HepG2 (cell line): ENCODE data around the gene CARMIL3. TPM values are rescaled to one million over a fixed set of nuclear protein-coding genes. Genes with fewer than 3 reads are reported as not detected.

Experiments used
- ARID4A ChIP-seq: sonication (generic); formaldehyde crosslinking; IDR thresholded peaks from 2 replicates; pipeline ENCODE4 v1.5.0; 2020; ENCODE audit warnings: mild to moderate bottlenecking, missing genetic modification reagents, borderline replicate concordance
- CAMTA2 ChIP-seq: sonication (generic); formaldehyde crosslinking; IDR thresholded peaks from 2 replicates; pipeline ENCODE4 v1.4.0; 2020; ENCODE audit warnings: mild to moderate bottlenecking, missing genetic modification reagents, borderline replicate concordance
- FIP1L1 ChIP-seq: fragments of 200-400 bp; formaldehyde crosslinking; IDR thresholded peaks from 2 replicates; pipeline ENCODE4 v1.6.1; 2018; ENCODE audit warnings: low read depth, mild to moderate bottlenecking, low read length, moderate library complexity, borderline replicate concordance; ENCODE audit not compliant: insufficient read depth
- GABPA ChIP-seq, 2 experiments: IDR thresholded peaks; 2 replicates each; pipeline ENCODE4 v1.6.1; 2011 to 2016; ENCODE audit warnings: low read depth in 2 of 2, low read length in 1 of 2, missing biosample characterization in 1 of 2, missing genetic modification characterization in 1 of 2
- KLF9 ChIP-seq: IDR thresholded peaks from 2 replicates; pipeline ENCODE4 v1.6.1; 2016; ENCODE audit warnings: low read depth
- MED8 ChIP-seq: sonication (generic); formaldehyde crosslinking; IDR thresholded peaks from 2 replicates; pipeline ENCODE4 v1.8.1; 2023; ENCODE audit warnings: mild to moderate bottlenecking, missing genetic modification reagents; ENCODE audit not compliant: insufficient replicate concordance
- MYC ChIP-seq: sonication (generic); formaldehyde crosslinking; IDR thresholded peaks from 2 replicates; pipeline ENCODE4 v1.9.0; 2021; ENCODE audit warnings: missing genetic modification reagents, borderline replicate concordance
- NCOA1 ChIP-seq: sonication (generic); formaldehyde crosslinking; IDR thresholded peaks from 2 replicates; pipeline ENCODE4 v1.9.0; 2021; ENCODE audit warnings: missing genetic modification reagents
- SP140L ChIP-seq: sonication (generic); formaldehyde crosslinking; IDR thresholded peaks from 2 replicates; pipeline ENCODE4 v1.4.0; 2020; ENCODE audit warnings: missing genetic modification reagents, borderline replicate concordance
- STAG1 ChIP-seq: sonication (generic); formaldehyde crosslinking; IDR thresholded peaks from 2 replicates; pipeline ENCODE4 v1.4.0; 2020; ENCODE audit warnings: missing genetic modification reagents
- ZBTB38 ChIP-seq: sonication (generic); formaldehyde crosslinking; IDR thresholded peaks from 2 replicates; pipeline ENCODE4 v1.5.1; 2020; ENCODE audit warnings: mild to moderate bottlenecking, missing genetic modification reagents
- ZBTB39 ChIP-seq: sonication (generic); formaldehyde crosslinking; IDR thresholded peaks from 2 replicates; pipeline ENCODE4 v1.5.0; 2020; ENCODE audit warnings: missing genetic modification reagents
- ZNF644 ChIP-seq: IDR thresholded peaks from 2 replicates; pipeline ENCODE4 v1.6.1; 2016; ENCODE audit warnings: low read depth
- ZNF883 ChIP-seq: sonication (generic); formaldehyde crosslinking; IDR thresholded peaks from 2 replicates; pipeline ENCODE4 v1.5.1; 2020; ENCODE audit warnings: mild to moderate bottlenecking, missing genetic modification reagents; ENCODE audit errors: not compliant biosample characterization
- ZSCAN9 ChIP-seq: IDR thresholded peaks from 2 replicates; pipeline ENCODE4 v1.6.1; 2016; ENCODE audit warnings: borderline replicate concordance
- polyA plus RNA-seq, 8 experiments: library from polyadenylated mRNA; depleted of rRNA in 3 of 8; stranded (reverse) in 7 of 8; unstranded in 1 of 8; fragments of >200 nt; fragmentation: Illumina TruSeq in 4 of 8; extraction: Trizol in 4 of 8; gene quantifications; 2 replicates each; pipeline versions ENCODE4 v1.2.1 to v1.2.3, GENCODE V29; 2011 to 2016; ENCODE audit warnings: low read depth in 4 of 8, missing spikeins in 1 of 8, mixed read lengths in 1 of 8; ENCODE audit not compliant: insufficient read depth in 1 of 8
- total RNA-seq, 5 experiments: library from RNA; depleted of rRNA; stranded (reverse); fragments of >200 nt; fragmentation: Illumina TruSeq; extraction: Trizol; gene quantifications; 2 replicates each; pipeline ENCODE4 v1.2.3, GENCODE V29; 2016; ENCODE audit warnings: low read depth in 1 of 5
- TF ChIP-seq, protein P1 (sequence below): sonication (generic); formaldehyde crosslinking; IDR thresholded peaks from 2 replicates; pipeline ENCODE4 v1.4.0; 2020; ENCODE audit warnings: missing genetic modification reagents, mild to moderate bottlenecking, borderline replicate concordance

CARMIL3 gene
- total and polyA plus RNA-seq, 2 of the 13 experiments (the other 11 are each of a cell fraction or from before 2014, with no cell fraction given) = 0.27 to 0.55 TPM

DNA sequence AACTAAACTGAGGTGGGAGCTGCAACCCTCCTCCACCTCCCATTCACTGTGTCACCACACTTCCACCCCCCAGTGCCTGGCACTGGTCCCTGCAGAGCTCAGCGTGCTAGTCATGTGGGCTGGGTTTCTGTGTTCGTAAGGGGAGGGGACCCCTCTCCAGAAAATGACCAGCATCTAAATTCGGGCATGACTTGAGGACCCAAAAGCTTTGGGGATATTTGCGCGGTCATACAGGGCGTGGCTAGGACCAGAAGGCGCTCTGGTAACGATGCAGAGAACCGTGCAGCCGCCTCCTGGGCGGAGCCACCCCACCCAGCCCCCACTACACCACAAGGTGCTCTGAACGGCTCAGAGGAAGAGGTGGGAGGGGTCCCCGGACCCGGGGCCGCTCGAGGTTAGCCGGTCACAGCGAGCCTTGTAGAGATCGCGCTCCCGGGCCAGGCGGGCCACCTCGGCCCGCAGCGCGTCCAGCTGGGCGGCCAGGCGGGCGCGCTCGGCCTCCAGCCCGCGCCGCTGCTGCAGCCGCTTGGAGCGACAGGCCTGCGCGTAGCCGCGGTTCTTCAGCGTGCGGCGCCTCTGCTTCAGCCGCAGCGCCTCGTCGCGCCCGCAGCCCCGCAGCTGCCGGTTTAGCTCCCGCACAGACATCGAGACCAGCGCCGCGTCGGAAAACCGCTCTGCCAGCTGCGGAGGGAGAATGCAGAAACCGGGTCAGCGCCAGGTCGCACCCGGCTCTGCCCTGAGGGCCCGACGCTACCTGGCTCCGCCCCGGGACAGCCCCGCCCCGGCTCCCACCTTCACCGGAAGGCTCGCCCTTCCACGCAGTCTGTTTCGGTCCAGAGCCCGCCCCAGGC, 29.3 kb downstream of the CARMIL3 start (continued):
- TF ChIP-seq ZBTB38 (CRISPR knock-in tag) (peak; percentile 79), MYC (peak; percentile 17), ZSCAN9 (CRISPR knock-in tag) (peak; percentile 75; the same call in 1 of the 2 replicates), ZNF644 (CRISPR knock-in tag) (no peak), SP140L (no peak), CAMTA2 (no peak; the same call in 1 of the 2 replicates), ZBTB39 (CRISPR knock-in tag) (peak; percentile 19; the same call in 1 of the 2 replicates), ARID4A (CRISPR knock-in tag) (peak; percentile 65; the same call in 1 of the 2 replicates), ZNF883 (CRISPR knock-in tag) (peak; percentile 62), NCOA1 (CRISPR knock-in tag) (no peak), STAG1 (CRISPR knock-in tag) (no peak), FIP1L1 (no peak), MED8 (CRISPR knock-in tag) (no peak), KLF9 (CRISPR knock-in tag) (no peak), GABPA (IDR thresholded peaks at IDR 0.05; ENCODE audit: low read depth, low read length) (no peak), GABPA (CRISPR knock-in tag; IDR thresholded peaks at IDR 0.05; ENCODE audit: low read depth) (no peak)
- TF ChIP-seq, protein P1, sequence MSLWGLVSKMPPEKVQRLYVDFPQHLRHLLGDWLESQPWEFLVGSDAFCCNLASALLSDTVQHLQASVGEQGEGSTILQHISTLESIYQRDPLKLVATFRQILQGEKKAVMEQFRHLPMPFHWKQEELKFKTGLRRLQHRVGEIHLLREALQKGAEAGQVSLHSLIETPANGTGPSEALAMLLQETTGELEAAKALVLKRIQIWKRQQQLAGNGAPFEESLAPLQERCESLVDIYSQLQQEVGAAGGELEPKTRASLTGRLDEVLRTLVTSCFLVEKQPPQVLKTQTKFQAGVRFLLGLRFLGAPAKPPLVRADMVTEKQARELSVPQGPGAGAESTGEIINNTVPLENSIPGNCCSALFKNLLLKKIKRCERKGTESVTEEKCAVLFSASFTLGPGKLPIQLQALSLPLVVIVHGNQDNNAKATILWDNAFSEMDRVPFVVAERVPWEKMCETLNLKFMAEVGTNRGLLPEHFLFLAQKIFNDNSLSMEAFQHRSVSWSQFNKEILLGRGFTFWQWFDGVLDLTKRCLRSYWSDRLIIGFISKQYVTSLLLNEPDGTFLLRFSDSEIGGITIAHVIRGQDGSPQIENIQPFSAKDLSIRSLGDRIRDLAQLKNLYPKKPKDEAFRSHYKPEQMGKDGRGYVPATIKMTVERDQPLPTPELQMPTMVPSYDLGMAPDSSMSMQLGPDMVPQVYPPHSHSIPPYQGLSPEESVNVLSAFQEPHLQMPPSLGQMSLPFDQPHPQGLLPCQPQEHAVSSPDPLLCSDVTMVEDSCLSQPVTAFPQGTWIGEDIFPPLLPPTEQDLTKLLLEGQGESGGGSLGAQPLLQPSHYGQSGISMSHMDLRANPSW (CRISPR knock-in tag) = no peak
